ENCODE results near the gene NIPAL4. TPM values are rescaled to one million over a fixed set of nuclear protein-coding genes. Genes with fewer than 3 reads are reported as not detected.

Gene NIPAL4
- total RNA-seq, 1 experiment from 2014 or later, result not detected

- DNase-seq, result no peak
- no peak overlapping the region for H3T11ph ChIP-seq (ENCODE audit: low read length)
- H3K27me3 ChIP-seq (ENCODE audit: insufficient read depth, low read length), result no peaks in the 10 kb centered on the region
- no peak overlapping the region for H3K23ac ChIP-seq (ENCODE audit: insufficient read length, low read depth, low read length)
- TF ChIP-seq CTCF (conservative IDR thresholded peaks at IDR 0.05), result no peak
- H3K23me2 ChIP-seq (ENCODE audit: insufficient read length, low read depth, low read length, poor library complexity, severe bottlenecking), result no peaks in the 10 kb centered on the region
- H3K56ac ChIP-seq (ENCODE audit: insufficient read length, low read depth, low read length), result no peak overlapping the region
- H3K4ac ChIP-seq (ENCODE audit: low read depth, low read length), result no peak overlapping the region
- no peaks in the 10 kb centered on the region for H4K20me1 ChIP-seq (ENCODE audit: control insufficient read depth, insufficient read depth, insufficient read length)
- H3K79me2 ChIP-seq (ENCODE audit: insufficient read depth, low read length), result no peaks in the 10 kb centered on the region
- H2AK5ac ChIP-seq (ENCODE audit: insufficient read length, low read length), result no peak overlapping the region
- Mint-ChIP-seq H3K27me3 (ENCODE audit: low read depth) (no peaks in the 10 kb centered on the region), H3K9me3 (no peaks in the 10 kb centered on the region), H3K4me3 (no peak overlapping the region), H3K36me3 (ENCODE audit: insufficient read depth in 1 of 3, low read depth in 3 of 3) (peaks cover 2 to 6% (median 4%) of the 10 kb centered on the region in 3 experiments; a peak in 6 of 7 replicates), H3K4me1 (no peaks in the 10 kb centered on the region), H3K27ac (peak overlapping the region in 2 of 3 experiments; percentile 13 to 55; a peak in 1 of 7 replicates)
- no peak overlapping the region for H3K14ac ChIP-seq (ENCODE audit: insufficient read depth, low read length)
- no peak overlapping the region for H2BK120ac ChIP-seq (ENCODE audit: low read depth, low read length, poor library complexity, severe bottlenecking)
- no peak overlapping the region for H3K18ac ChIP-seq (ENCODE audit: insufficient read length, low read depth, low read length)
- no peaks in the 10 kb centered on the region for H3K79me1 ChIP-seq (ENCODE audit: insufficient read depth, low read depth, low read length, poor library complexity, severe bottlenecking)
- no peak overlapping the region for H3K9ac ChIP-seq (ENCODE audit: extremely low read depth, insufficient read length, low read length)
- H3K4me2 ChIP-seq (ENCODE audit: insufficient read depth, insufficient read length, low read length), result no peak overlapping the region
- WGBS (ENCODE audit: extremely low coverage, insufficient read length, low lambda C conversion rate), result no CpG with 5 or more reads among the region's 9 CpGs
- no peak overlapping the region for H2BK12ac ChIP-seq (ENCODE audit: insufficient read length, low read depth, low read length)
- H4K8ac ChIP-seq (replicated peaks; ENCODE audit: insufficient read length, low read depth, low read length), result no peak overlapping the region
- H3K9me3 ChIP-seq (ENCODE audit: control insufficient read depth, low read depth, low read length), result no peaks in the 10 kb centered on the region
- H4K5ac ChIP-seq (ENCODE audit: insufficient read length, low read depth, low read length), result no peak overlapping the region
- no peak overlapping the region for H2BK15ac ChIP-seq (ENCODE audit: low read depth, low read length)
- H4K91ac ChIP-seq (ENCODE audit: insufficient read length, low read depth, low read length), result no peak overlapping the region
- no peak overlapping the region for H2BK20ac ChIP-seq (ENCODE audit: low read depth, low read length, poor library complexity, severe bottlenecking)
- H3K4me1 ChIP-seq (ENCODE audit: insufficient read depth, low read length), result no peaks in the 10 kb centered on the region; the same call in 1 of the 2 replicates
- no peak overlapping the region for H2AFZ ChIP-seq (ENCODE audit: low read length)
- no peak overlapping the region for H3K27ac ChIP-seq (ENCODE audit: insufficient read length, low read depth, low read length)
- H2BK5ac ChIP-seq (ENCODE audit: insufficient read length, low read length), result no peak overlapping the region
Measured at GRCh38 chr5:157511651-157512644, 51.9 kb downstream of the NIPAL4 start.
